H9 (cell line): ENCODE results near the gene DLG1. TPM values are rescaled to one million over a fixed set of nuclear protein-coding genes. Genes with fewer than 3 reads are reported as not detected.

Experiments used
- DNase-seq: peaks from one replicate; pipeline ENCODE4 v3.0.0-alpha.2; 2017
- H2AFZ ChIP-seq: one replicate; pipeline ENCODE4 v1.6.1; 2013; ENCODE audit warnings: mild to moderate bottlenecking, low read length, control low read depth, moderate library complexity
- H2AK5ac ChIP-seq: 2 replicates; pipeline ENCODE4 v1.6.1; 2013; ENCODE audit warnings: low read length, control low read depth, mixed read lengths; ENCODE audit not compliant: insufficient read length
- H2BK120ac ChIP-seq: one replicate; pipeline ENCODE4 v1.6.1; 2013; ENCODE audit warnings: low read depth, mild to moderate bottlenecking, low read length, control low read depth, inconsistent platforms; ENCODE audit not compliant: poor library complexity, severe bottlenecking
- H2BK12ac ChIP-seq: 2 replicates; pipeline ENCODE4 v1.6.1; 2013; ENCODE audit warnings: low read length, control low read depth, mixed read lengths, low read depth; ENCODE audit not compliant: insufficient read length
- H2BK15ac ChIP-seq: 2 replicates; pipeline ENCODE4 v1.6.1; 2013; ENCODE audit warnings: low read depth, low read length, control low read depth
- H2BK20ac ChIP-seq: one replicate; pipeline ENCODE4 v1.6.1; 2013; ENCODE audit warnings: low read depth, mild to moderate bottlenecking, low read length, control low read depth, inconsistent platforms; ENCODE audit not compliant: poor library complexity, severe bottlenecking
- H2BK5ac ChIP-seq: 2 replicates; pipeline ENCODE4 v1.6.1; 2013; ENCODE audit warnings: low read length, control low read depth, mixed read lengths; ENCODE audit not compliant: insufficient read length
- H3K14ac ChIP-seq: 2 replicates; pipeline ENCODE4 v1.6.1; 2013; ENCODE audit warnings: low read length, control low read depth; ENCODE audit not compliant: insufficient read depth
- H3K18ac ChIP-seq: 2 replicates; pipeline ENCODE4 v1.6.1; 2013; ENCODE audit warnings: low read depth, mild to moderate bottlenecking, mixed read lengths, low read length, control low read depth; ENCODE audit not compliant: insufficient read length
- H3K23ac ChIP-seq: 2 replicates; pipeline ENCODE4 v1.6.1; 2013; ENCODE audit warnings: low read length, control low read depth, mixed read lengths, low read depth; ENCODE audit not compliant: insufficient read length
- H3K23me2 ChIP-seq: 2 replicates; pipeline ENCODE4 v1.6.1; 2013; ENCODE audit warnings: low read depth, mild to moderate bottlenecking, mixed read lengths, low read length, control low read depth; ENCODE audit not compliant: insufficient read length, poor library complexity, severe bottlenecking
- H3K27ac ChIP-seq: 2 replicates; pipeline ENCODE4 v1.5.1; 2013; ENCODE audit warnings: low read length, control low read depth, mixed read lengths, low read depth; ENCODE audit not compliant: insufficient read length
- H3K27me3 ChIP-seq: 2 replicates; pipeline ENCODE4 v1.6.1; 2013; ENCODE audit warnings: low read length, control low read depth, inconsistent platforms; ENCODE audit not compliant: insufficient read depth
- H3K4ac ChIP-seq: 2 replicates; pipeline ENCODE4 v1.6.1; 2013; ENCODE audit warnings: low read depth, mild to moderate bottlenecking, control low read depth, inconsistent platforms, low read length, moderate library complexity
- H3K4me1 ChIP-seq: 2 replicates; pipeline ENCODE4 v1.6.1; 2013; ENCODE audit warnings: low read length, control low read depth, inconsistent platforms; ENCODE audit not compliant: insufficient read depth
- H3K4me2 ChIP-seq: 2 replicates; pipeline ENCODE4 v1.6.1; 2013; ENCODE audit warnings: low read length, control low read depth, mixed read lengths; ENCODE audit not compliant: insufficient read length, insufficient read depth
- H3K56ac ChIP-seq: 2 replicates; pipeline ENCODE4 v1.6.1; 2013; ENCODE audit warnings: low read depth, mild to moderate bottlenecking, mixed read lengths, low read length, control low read depth; ENCODE audit not compliant: insufficient read length
- H3K79me1 ChIP-seq: 2 replicates; pipeline ENCODE4 v1.6.1; 2013; ENCODE audit warnings: low read depth, mild to moderate bottlenecking, moderate library complexity, low read length, control low read depth, inconsistent platforms; ENCODE audit not compliant: insufficient read depth, poor library complexity, severe bottlenecking
- H3K79me2 ChIP-seq: 2 replicates; pipeline ENCODE4 v1.6.1; 2013; ENCODE audit warnings: low read length, control low read depth, inconsistent platforms; ENCODE audit not compliant: insufficient read depth
- H3K9ac ChIP-seq: 2 replicates; pipeline ENCODE4 v1.6.1; 2013; ENCODE audit warnings: low read length, control low read depth, mixed read lengths; ENCODE audit not compliant: insufficient read length; ENCODE audit errors: extremely low read depth
- H3K9me3 ChIP-seq: one replicate; pipeline ENCODE4 v1.6.1; 2013; ENCODE audit warnings: low read depth, low read length, inconsistent platforms; ENCODE audit not compliant: control insufficient read depth
- H3T11ph ChIP-seq: one replicate; pipeline ENCODE4 v1.6.1; 2013; ENCODE audit warnings: mild to moderate bottlenecking, low read length, control low read depth, inconsistent platforms
- H4K20me1 ChIP-seq: one replicate; pipeline ENCODE4 v1.6.1; 2013; ENCODE audit not compliant: control insufficient read depth, insufficient read length, insufficient read depth
- H4K5ac ChIP-seq: 2 replicates; pipeline ENCODE4 v1.6.1; 2013; ENCODE audit warnings: low read depth, mild to moderate bottlenecking, mixed read lengths, low read length, control low read depth; ENCODE audit not compliant: insufficient read length
- H4K8ac ChIP-seq: replicated peaks from 2 replicates; pipeline ENCODE4 v1.6.1; 2013; ENCODE audit warnings: low read length, control low read depth, mixed read lengths, low read depth; ENCODE audit not compliant: insufficient read length
- H4K91ac ChIP-seq: 2 replicates; pipeline ENCODE4 v1.6.1; 2013; ENCODE audit warnings: low read depth, mild to moderate bottlenecking, moderate library complexity, mixed read lengths, low read length, control low read depth; ENCODE audit not compliant: insufficient read length
- H3K27ac Mint-ChIP-seq, 3 experiments: 2 replicates in 2 of 3; 3 replicates in 1 of 3; pipeline ENCODE4 v1.8.0; 2020 to 2021; ENCODE audit warnings: mixed read lengths in 3 of 3, mild to moderate bottlenecking in 1 of 3, moderate library complexity in 1 of 3
- H3K27me3 Mint-ChIP-seq: 2 replicates; pipeline ENCODE4 v1.8.0; 2021; ENCODE audit warnings: low read depth, mild to moderate bottlenecking, moderate library complexity, mixed read lengths
- H3K36me3 Mint-ChIP-seq, 3 experiments: 2 replicates in 2 of 3; 3 replicates in 1 of 3; pipeline ENCODE4 v1.8.0; 2020 to 2021; ENCODE audit warnings: low read depth in 3 of 3, mixed read lengths in 3 of 3; ENCODE audit not compliant: insufficient read depth in 1 of 3
- H3K4me1 Mint-ChIP-seq, 2 experiments: 2 replicates each; pipeline ENCODE4 v1.8.0; 2020; ENCODE audit warnings: mixed read lengths in 2 of 2
- H3K4me3 Mint-ChIP-seq, 2 experiments: 2 replicates in 1 of 2; 3 replicates in 1 of 2; pipeline ENCODE4 v1.8.0; 2020 to 2021; ENCODE audit warnings: mild to moderate bottlenecking in 2 of 2, mixed read lengths in 2 of 2, moderate library complexity in 1 of 2
- H3K9me3 Mint-ChIP-seq, 2 experiments: 2 replicates in 1 of 2; 3 replicates in 1 of 2; pipeline ENCODE4 v1.8.0; 2020; ENCODE audit warnings: mild to moderate bottlenecking in 2 of 2, mixed read lengths in 2 of 2, moderate library complexity in 1 of 2
- CTCF ChIP-seq: fragments of 200-600 bp; sonication (generic); conservative IDR thresholded peaks from 3 replicates; pipeline ENCODE4 v1.8.0; 2021; ENCODE audit warnings: antibody characterized with exemption, mild to moderate bottlenecking
- WGBS: extraction: QIAGEN DNeasy Blood & Tissue Kit; methylation state at CpG from one replicate; pipeline ENCODE4 v1.1.7; 2013; ENCODE audit warnings: missing lambda C conversion rate, low lambda C conversion rate, mixed read lengths; ENCODE audit not compliant: insufficient read length; ENCODE audit errors: extremely low coverage; 5-methylcytosine and 5-hydroxymethylcytosine counted together
- total RNA-seq: library from RNA; stranded (reverse); gene quantifications from 2 replicates; pipeline ENCODE4 v1.2.1, GENCODE V29; 2021

The DLG1 gene
- total RNA-seq, 1 experiment from 2014 or later, result 84.1 TPM

- Mint-ChIP-seq H3K9me3 (no peaks in the 10 kb centered on the region; a peak in 1 of 5 replicates), H3K27me3 (peaks cover 2% of the 10 kb centered on the region), H3K4me3 (no peak overlapping the region), H3K36me3 (no peaks in the 10 kb centered on the region), H3K4me1 (peaks cover 25 to 28% of the 10 kb centered on the region in 2 experiments), H3K27ac (no peak overlapping the region)
- no peak overlapping the region for H4K91ac ChIP-seq
- TF ChIP-seq CTCF, result no peak
- H3K4me1 ChIP-seq, result peaks cover 6% of the 10 kb centered on the region; the same call in 1 of the 2 replicates
- no peaks in the 10 kb centered on the region for H4K20me1 ChIP-seq
- no peak overlapping the region for H3K27ac ChIP-seq
- no peaks in the 10 kb centered on the region for H3K23me2 ChIP-seq
- no peak overlapping the region for H3K23ac ChIP-seq
- H3K27me3 ChIP-seq, result no peaks in the 10 kb centered on the region
- no peak overlapping the region for H2BK12ac ChIP-seq
- H3K9ac ChIP-seq, result no peak overlapping the region
- H2AK5ac ChIP-seq, result no peak overlapping the region
- H3T11ph ChIP-seq, result no peak overlapping the region
- no peak overlapping the region for H4K5ac ChIP-seq
- H2BK15ac ChIP-seq, result no peak overlapping the region
- no peak overlapping the region for H2BK5ac ChIP-seq
- no peak overlapping the region for H3K14ac ChIP-seq
- no peak overlapping the region for H3K56ac ChIP-seq
- H2AFZ ChIP-seq, result no peak overlapping the region
- no peak for DNase-seq
- no peak overlapping the region for H3K18ac ChIP-seq
- no peak overlapping the region for H4K8ac ChIP-seq
- no peaks in the 10 kb centered on the region for H3K79me1 ChIP-seq
- WGBS, result no CpG with 5 or more reads among the region's 5 CpGs
- no peak overlapping the region for H3K4me2 ChIP-seq
- no peaks in the 10 kb centered on the region for H3K9me3 ChIP-seq
- H2BK120ac ChIP-seq, result no peak overlapping the region
- no peak overlapping the region for H3K4ac ChIP-seq
- H3K79me2 ChIP-seq, result no peaks in the 10 kb centered on the region
- H2BK20ac ChIP-seq, result no peak overlapping the region
These were observed 11.3 kb upstream of the DLG1 start for GRCh38 chr3:197309528-197310361.
